HG03097 (cell line): Measurements from ENCODE around the gene DNAH14.
"Not testable (repeated sequence)": the region's sequence is repeated elsewhere in the genome, so short reads cannot be mapped to it uniquely, and the experiment has no call there.

ENCODE experiments used
- ATAC-seq: cut with Tn5 transposase; IDR thresholded peaks from one replicate; pipeline ENCODE4 v1.9.1; 2021; ENCODE audit not compliant: unreplicated experiment, low FRiP score

DNAH14 gene

GRCh38 chr1:224929335-224930237, at the start of gene DNAH14:
TSS of gene DNAH14 (plus strand) at chr1:224929675. CDS start at chr1:224952703, 23,028 bp downstream.
- ATAC-seq: no peak

GRCh38 chr1:224880593-224881307, 48.7 kb upstream of the DNAH14 start:
- no peak for ATAC-seq

- ATAC-seq: not testable (repeated sequence)
These were observed 48.2 kb upstream of the DNAH14 start for GRCh38 chr1:224881308-224881692.

GRCh38 chr1:224881762-224882211, 47.7 kb upstream of the DNAH14 start:
- ATAC-seq: no peak

- no peak for ATAC-seq
These were observed 47.2 kb upstream of the DNAH14 start for GRCh38 chr1:224882264-224882663.

- ATAC-seq: no peak
These were observed 46.4 kb upstream of the DNAH14 start for GRCh38 chr1:224883091-224883490.

- ATAC-seq: no peak
These were observed 45.1 kb upstream of the DNAH14 start for GRCh38 chr1:224884361-224884801.

- not testable (repeated sequence) for ATAC-seq
These were observed 44.1 kb upstream of the DNAH14 start for GRCh38 chr1:224885376-224885775.

- no peak for ATAC-seq
These were observed 34.6 kb upstream of the DNAH14 start for GRCh38 chr1:224894915-224895314.

- ATAC-seq: no peak
These were observed 33.2 kb upstream of the DNAH14 start for GRCh38 chr1:224896130-224896781.

- ATAC-seq: no peak
These were observed 31.7 kb upstream of the DNAH14 start for GRCh38 chr1:224897529-224898327.

GRCh38 chr1:224898937-224899336, 30.5 kb upstream of the DNAH14 start:
- no peak for ATAC-seq

- ATAC-seq: no peak
These were observed 29.3 kb upstream of the DNAH14 start for GRCh38 chr1:224900062-224900630.

- ATAC-seq: no peak
These were observed 28.2 kb upstream of the DNAH14 start for GRCh38 chr1:224901087-224901810.

GRCh38 chr1:224903955-224904354, 25.5 kb upstream of the DNAH14 start:
- ATAC-seq: no peak

GRCh38 chr1:224906340-224906739, 23.1 kb upstream of the DNAH14 start:
- ATAC-seq: no peak

GRCh38 chr1:224911217-224911616, 18.3 kb upstream of the DNAH14 start:
- no peak for ATAC-seq

GRCh38 chr1:224914292-224914900, 15.1 kb upstream of the DNAH14 start:
- ATAC-seq: no peak

- ATAC-seq: no peak
These were observed 10.0 kb upstream of the DNAH14 start for GRCh38 chr1:224919508-224919907.
